GM12878 (cell line): Measurements from ENCODE around the gene FREM2. TPM values are rescaled to one million over a fixed set of nuclear protein-coding genes. Genes with fewer than 3 reads are reported as not detected.

Source experiments
- ATAC-seq: fragments of 200-7000 bp; cut with Tn5 transposase; 3 replicates; pipeline ENCODE4 v1.9.1; 2020; ENCODE audit warnings: mild to moderate bottlenecking, moderate library complexity
- BruUV-seq: library from RNA; stranded (reverse); fragments of 400-500 nt; replicated peaks from 2 replicates; lab custom pipeline; 2021; lab: Mats Ljungman, UMichigan
- CTCF ChIA-PET: fragments of 300-600 bp; sonication (Branson Sonifier 250); formaldehyde crosslinking; extraction: SDS; loops from one replicate; lab custom pipeline; 2021; ENCODE audit warnings: inconsistent platforms; lab: Yijun Ruan, JAX
- POLR2A ChIA-PET: fragments of 350-600 bp; formaldehyde crosslinking; extraction: SDS; loops from one replicate; lab custom pipeline; 2021; ENCODE audit warnings: inconsistent platforms; lab: Charles Lee
- RAD21 ChIA-PET: fragments of 300-600 bp; sonication (Branson Sonifier 250); formaldehyde crosslinking; loops from one replicate; lab custom pipeline; 2023; ENCODE audit warnings: antibody characterized with exemption; ENCODE audit not compliant: unreplicated experiment; lab: Charles Lee
- SMC1A ChIA-PET: fragments of 300-600 bp; sonication (Branson Sonifier 250); formaldehyde crosslinking; loops from one replicate; lab custom pipeline; 2023; ENCODE audit not compliant: unreplicated experiment, uncharacterized antibody; lab: Charles Lee
- DNase-seq: peaks from one replicate; pipeline ENCODE4 v3.0.0-alpha.2; 2011; ENCODE audit warnings: low read depth, low spot score
- FAIRE-seq: peaks from 3 replicates; lab custom pipeline; 2011; peaks lifted over from hg19 to GRCh38; lab: Jason Lieb, UNC
- H2AFZ ChIP-seq: 2 replicates; pipeline ENCODE4 v1.6.0; 2011; ENCODE audit warnings: low read depth, low read length, control low read depth; ENCODE audit not compliant: control insufficient read depth
- H3K27ac ChIP-seq: 2 replicates; pipeline ENCODE4 v1.5.1; 2011; ENCODE audit warnings: control low read depth; ENCODE audit not compliant: control insufficient read depth, insufficient read depth
- H3K27me3 ChIP-seq, 2 experiments: replicated peaks in 1 of 2; 2 replicates each; pipeline versions ENCODE4 v1.6.0 to v1.6.1; 2011; ENCODE audit warnings: low read length in 1 of 2; ENCODE audit not compliant: control insufficient read depth in 2 of 2, insufficient read depth in 2 of 2
- H3K36me3 ChIP-seq, 2 experiments: 2 replicates each; pipeline ENCODE4 v1.5.1; 2011; ENCODE audit warnings: low read length in 1 of 2; ENCODE audit not compliant: control insufficient read depth in 2 of 2, insufficient read depth in 2 of 2
- H3K4me1 ChIP-seq: 2 replicates; pipeline ENCODE4 v1.6.1; 2011; ENCODE audit warnings: mild to moderate bottlenecking, low read length, moderate library complexity, mixed read lengths; ENCODE audit not compliant: control insufficient read depth, insufficient read depth
- H3K4me2 ChIP-seq: 2 replicates; pipeline ENCODE4 v1.6.0; 2011; ENCODE audit warnings: control low read depth; ENCODE audit not compliant: control insufficient read depth, insufficient read depth
- H3K4me3 ChIP-seq: fragments of 200-600 bp; sonication (generic); 2 replicates; pipeline ENCODE4 v1.5.1; 2016
- H3K79me2 ChIP-seq: 2 replicates; pipeline ENCODE4 v1.6.0; 2011; ENCODE audit warnings: low read length; ENCODE audit not compliant: control insufficient read depth, insufficient read depth
- H3K9ac ChIP-seq: 2 replicates; pipeline ENCODE4 v1.8.0; 2011; ENCODE audit warnings: low read length, control low read depth, mixed read lengths; ENCODE audit not compliant: control insufficient read depth, insufficient read depth
- H3K9me3 ChIP-seq: replicated peaks from 3 replicates; pipeline ENCODE4 v1.5.1; 2011; ENCODE audit warnings: mild to moderate bottlenecking, low read length; ENCODE audit not compliant: control insufficient read depth, insufficient read depth
- H4K20me1 ChIP-seq: 2 replicates; pipeline ENCODE4 v1.6.0; 2011; ENCODE audit not compliant: control insufficient read depth, insufficient read depth
- ASH2L ChIP-seq: fragments of 300-600, 200-600 bp; sonication (generic); IDR thresholded peaks from 2 replicates; pipeline ENCODE4 v1.6.1; 2017; ENCODE audit warnings: low read depth, mild to moderate bottlenecking, borderline replicate concordance
- BCL11A ChIP-seq: IDR thresholded peaks from 2 replicates; pipeline ENCODE4 v1.6.1; 2011; ENCODE audit warnings: low read depth, low read length
- CHD1 ChIP-seq: IDR thresholded peaks from 2 replicates; pipeline ENCODE4 v1.6.1; 2012; ENCODE audit warnings: low read depth, low read length, improper control_type of control experiment
- ESRRA ChIP-seq: IDR thresholded peaks from 2 replicates; pipeline ENCODE4 v1.6.1; 2012; ENCODE audit warnings: mild to moderate bottlenecking, low read length, improper control_type of control experiment
- NFXL1 ChIP-seq: fragments of 450-650 bp; IDR thresholded peaks from 2 replicates; pipeline ENCODE4 v1.6.1; 2017; ENCODE audit warnings: antibody characterized with exemption, mild to moderate bottlenecking, borderline replicate concordance
- SKIL ChIP-seq: fragments of 450-650 bp; IDR thresholded peaks from 2 replicates; pipeline ENCODE4 v1.6.1; 2017; ENCODE audit warnings: mild to moderate bottlenecking, low read depth, inconsistent platforms; ENCODE audit not compliant: poor library complexity, severe bottlenecking
- SMAD5 ChIP-seq: IDR thresholded peaks from 2 replicates; pipeline ENCODE4 v1.6.1; 2016; ENCODE audit warnings: antibody characterized with exemption, low read depth
- ZNF24 ChIP-seq: fragments of 450-650 bp; IDR thresholded peaks from 2 replicates; pipeline ENCODE4 v1.6.1; 2017; ENCODE audit warnings: antibody characterized with exemption, mild to moderate bottlenecking
- WGBS: methylation state at CpG from one replicate; pipeline ENCODE4 v1.1.6; 2016; ENCODE audit warnings: low lambda C conversion rate; ENCODE audit not compliant: insufficient replicate concordance, insufficient coverage; ENCODE audit errors: missing lambda C conversion rate; 5-methylcytosine and 5-hydroxymethylcytosine counted together
- in situ Hi-C: fragments of 300-500 bp; cut with MboI; formaldehyde crosslinking; loops from 9 replicates; pipeline ENCODE4 v1.14.3; 2018; ENCODE audit warnings: mixed read lengths
- intact Hi-C: fragments of 100-400 bp; cut with micrococcal nuclease; formaldehyde crosslinking; loops from one replicate; pipeline ENCODE4 v1.14.2; 2022; ENCODE audit not compliant: unreplicated experiment
- polyA plus RNA-seq, 11 experiments: library from polyadenylated mRNA; depleted of rRNA in 4 of 11; unstranded in 6 of 11; stranded (reverse) in 5 of 11; fragments of >200 nt; fragmentation: Nextera tagmentation in 4 of 11; fragmentation: Illumina TruSeq in 1 of 11; extraction: Ambion mirVana in 4 of 11; extraction: Trizol in 1 of 11; gene quantifications; 1 replicate in 1 of 11; 2 replicates in 10 of 11; pipeline versions ENCODE4 v1.2.1 to v1.2.3, GENCODE V29; 2011 to 2016; ENCODE audit warnings: inconsistent platforms in 2 of 11, missing spikeins in 2 of 11, low read depth in 1 of 11
- total RNA-seq, 4 experiments: library from RNA; depleted of rRNA in 3 of 4; stranded (reverse); fragments of >200 nt in 3 of 4; fragmentation: Illumina TruSeq in 1 of 4; extraction: Trizol in 1 of 4; gene quantifications; 2 replicates each; pipeline versions ENCODE4 v1.2.1 to v1.2.3, GENCODE V29; 2013 to 2021
- TF ChIP-seq, protein P1 (sequence below): IDR thresholded peaks from 2 replicates; pipeline ENCODE4 v1.6.1; 2012; ENCODE audit warnings: improper control_type of control experiment, low read depth, low read length; ENCODE audit not compliant: insufficient replicate concordance

FREM2 gene
- total and polyA plus RNA-seq, 10 of the 15 experiments (the other 5 are each of a cell fraction or from before 2014, with no cell fraction given): 0.02 to 0.12 (median 0.05) TPM; not detected in 2

DNA sequence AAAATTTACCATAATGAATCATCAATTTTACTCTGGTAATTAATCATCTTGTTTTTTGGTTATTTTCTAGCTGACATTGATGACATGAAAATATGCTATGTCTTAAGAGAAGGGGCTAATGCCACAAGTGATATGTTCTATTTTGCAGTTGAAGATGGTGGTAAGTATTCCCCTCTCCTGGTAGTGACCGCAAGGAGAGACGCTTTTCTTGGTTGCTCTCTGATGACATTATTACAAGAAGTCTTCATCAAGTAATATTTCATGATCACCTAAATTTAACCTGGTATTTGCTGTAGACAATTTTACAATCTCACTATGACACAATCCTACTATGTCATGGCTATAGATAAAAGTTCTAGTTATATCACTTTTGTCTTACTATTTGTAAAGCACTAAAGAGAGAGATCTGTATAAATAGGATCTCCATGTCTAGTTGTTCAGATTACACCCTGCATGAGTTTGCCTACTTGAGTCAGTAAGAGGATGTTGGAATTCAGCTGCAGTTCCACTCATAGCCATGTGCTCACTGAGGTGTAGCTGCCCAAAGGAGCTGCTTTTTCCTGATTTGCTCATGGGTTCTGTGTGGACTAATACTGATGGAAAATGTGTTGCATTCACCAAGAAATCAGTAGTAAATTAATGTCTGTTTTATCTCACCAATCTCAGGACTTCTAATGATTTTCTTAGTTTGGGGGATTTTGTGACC is 10.9 kb downstream of the FREM2 start:
- Histone ChIP-seq H3K9me3 (no peaks in the 10 kb centered on the region), H3K9ac (no peak overlapping the region), H3K27me3 (no peaks in the 10 kb centered on the region), H3K36me3 (no peaks in the 10 kb centered on the region), H3K27ac (no peak overlapping the region), H4K20me1 (no peaks in the 10 kb centered on the region), H3K4me3 (no peak overlapping the region), H3K79me2 (no peaks in the 10 kb centered on the region), H3K4me2 (no peak overlapping the region), H2AFZ (no peak overlapping the region), H3K4me1 (no peaks in the 10 kb centered on the region)
- ChIA-PET CTCF (interaction anchor here (0.7 kb wide), 1 partner anchor 159 kb away, joined by 3 read pairs; no protein-coding TSS in a partner anchor), SMC1A (interaction anchor here (0.6 to 1.0 kb wide), 2 partner anchors 25 to 170 kb away, joined by 3 read pairs; no protein-coding TSS in a partner anchor), POLR2A (no interaction called here), RAD21 (no interaction called here)
- no TSS peak for BruUV-seq
- no peak for FAIRE-seq
- intact Hi-C loops: no loop called here
- WGBS: 67% methylated on average over 2 of the region's 2 CpGs
- ATAC-seq: peak; percentile 19; the same call in 1 of the 3 replicates
- DNase-seq: no peak
- no peak for TF ChIP-seq ESRRA
- TF ChIP-seq NFXL1: no peak
- in situ Hi-C loops: no loop called here

- ChIA-PET POLR2A (no interaction called here), RAD21 (no interaction called here), SMC1A (no interaction called here), CTCF (no interaction called here)
- Histone ChIP-seq H2AFZ (no peak overlapping the region), H3K9me3 (no peaks in the 10 kb centered on the region), H3K4me2 (no peak overlapping the region), H3K4me1 (no peaks in the 10 kb centered on the region), H4K20me1 (no peaks in the 10 kb centered on the region), H3K27ac (no peak overlapping the region), H3K4me3 (no peak overlapping the region), H3K27me3 (no peaks in the 10 kb centered on the region), H3K9ac (no peak overlapping the region), H3K36me3 (no peaks in the 10 kb centered on the region), H3K79me2 (no peaks in the 10 kb centered on the region)
- DNase-seq (no peak), ATAC-seq (no peak), FAIRE-seq (no peak)
- intact Hi-C loops (no loop called here), in situ Hi-C loops (no loop called here)
- no TSS peak for BruUV-seq
- WGBS: 0% methylated on average over 2 of the region's 2 CpGs
- no peak for TF ChIP-seq SKIL
- TF ChIP-seq SMAD5: no peak
- TF ChIP-seq BCL11A: no peak
- no peak for TF ChIP-seq ZNF24
- TF ChIP-seq CHD1: no peak
- TF ChIP-seq ASH2L: no peak
- TF ChIP-seq, protein P1, sequence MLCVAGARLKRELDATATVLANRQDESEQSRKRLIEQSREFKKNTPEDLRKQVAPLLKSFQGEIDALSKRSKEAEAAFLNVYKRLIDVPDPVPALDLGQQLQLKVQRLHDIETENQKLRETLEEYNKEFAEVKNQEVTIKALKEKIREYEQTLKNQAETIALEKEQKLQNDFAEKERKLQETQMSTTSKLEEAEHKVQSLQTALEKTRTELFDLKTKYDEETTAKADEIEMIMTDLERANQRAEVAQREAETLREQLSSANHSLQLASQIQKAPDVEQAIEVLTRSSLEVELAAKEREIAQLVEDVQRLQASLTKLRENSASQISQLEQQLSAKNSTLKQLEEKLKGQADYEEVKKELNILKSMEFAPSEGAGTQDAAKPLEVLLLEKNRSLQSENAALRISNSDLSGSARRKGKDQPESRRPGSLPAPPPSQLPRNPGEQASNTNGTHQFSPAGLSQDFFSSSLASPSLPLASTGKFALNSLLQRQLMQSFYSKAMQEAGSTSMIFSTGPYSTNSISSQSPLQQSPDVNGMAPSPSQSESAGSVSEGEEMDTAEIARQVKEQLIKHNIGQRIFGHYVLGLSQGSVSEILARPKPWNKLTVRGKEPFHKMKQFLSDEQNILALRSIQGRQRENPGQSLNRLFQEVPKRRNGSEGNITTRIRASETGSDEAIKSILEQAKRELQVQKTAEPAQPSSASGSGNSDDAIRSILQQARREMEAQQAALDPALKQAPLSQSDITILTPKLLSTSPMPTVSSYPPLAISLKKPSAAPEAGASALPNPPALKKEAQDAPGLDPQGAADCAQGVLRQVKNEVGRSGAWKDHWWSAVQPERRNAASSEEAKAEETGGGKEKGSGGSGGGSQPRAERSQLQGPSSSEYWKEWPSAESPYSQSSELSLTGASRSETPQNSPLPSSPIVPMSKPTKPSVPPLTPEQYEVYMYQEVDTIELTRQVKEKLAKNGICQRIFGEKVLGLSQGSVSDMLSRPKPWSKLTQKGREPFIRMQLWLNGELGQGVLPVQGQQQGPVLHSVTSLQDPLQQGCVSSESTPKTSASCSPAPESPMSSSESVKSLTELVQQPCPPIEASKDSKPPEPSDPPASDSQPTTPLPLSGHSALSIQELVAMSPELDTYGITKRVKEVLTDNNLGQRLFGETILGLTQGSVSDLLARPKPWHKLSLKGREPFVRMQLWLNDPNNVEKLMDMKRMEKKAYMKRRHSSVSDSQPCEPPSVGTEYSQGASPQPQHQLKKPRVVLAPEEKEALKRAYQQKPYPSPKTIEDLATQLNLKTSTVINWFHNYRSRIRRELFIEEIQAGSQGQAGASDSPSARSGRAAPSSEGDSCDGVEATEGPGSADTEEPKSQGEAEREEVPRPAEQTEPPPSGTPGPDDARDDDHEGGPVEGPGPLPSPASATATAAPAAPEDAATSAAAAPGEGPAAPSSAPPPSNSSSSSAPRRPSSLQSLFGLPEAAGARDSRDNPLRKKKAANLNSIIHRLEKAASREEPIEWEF: no peak
Observed at GRCh38 chr13:38700051-38700450, 13.2 kb downstream of the FREM2 start.
